Upper lobe of right lung (tissue), 1 donor: ENCODE measurements around the gene MIA2. TPM values are rescaled to one million over a fixed set of nuclear protein-coding genes. Genes with fewer than 3 reads are reported as not detected.
A peak's percentile ranks its signal among the peaks of the same experiment; 100 is the strongest.

Experiments
- ATAC-seq: fragments of 200-7000 bp; cut with Tn5 transposase; one replicate; pipeline ENCODE4 v1.9.1; 2020; ENCODE audit warnings: mild to moderate bottlenecking, moderate library complexity
- DNase-seq: peaks from one replicate; pipeline ENCODE4 v3.0.0-alpha.2; 2020
- H3K27ac ChIP-seq: fragments of 200-600 bp; one replicate; pipeline ENCODE4 v1.8.0; 2022
- H3K27me3 ChIP-seq: fragments of 200-600 bp; one replicate; pipeline ENCODE4 v1.8.0; 2022; ENCODE audit warnings: mild to moderate bottlenecking
- H3K36me3 ChIP-seq: fragments of 200-600 bp; one replicate; pipeline ENCODE4 v1.8.0; 2022
- H3K4me1 ChIP-seq: fragments of 200-600 bp; one replicate; pipeline ENCODE4 v1.8.0; 2022
- H3K4me3 ChIP-seq: fragments of 200-600 bp; one replicate; pipeline ENCODE4 v1.8.0; 2022; ENCODE audit warnings: mild to moderate bottlenecking
- H3K9me3 ChIP-seq: fragments of 200-600 bp; one replicate; pipeline ENCODE4 v1.8.0; 2022
- intact Hi-C: fragments of 100-400 bp; cut with DNase I; formaldehyde crosslinking; loops from one replicate; pipeline ENCODE4 v1.11.0; 2022
- total RNA-seq: library from RNA; stranded (reverse); fragmentation: NEBNext Ultra II Directional; extraction: Animal tissue kit (Norgen Biotek cat#: 25700); gene quantifications from one replicate; pipeline ENCODE4 v1.2.1, GENCODE V29; 2021
- TF ChIP-seq, protein P1 (sequence below): fragments of 200-600 bp; IDR thresholded peaks from one replicate; pipeline ENCODE4 v1.8.0; 2022; ENCODE audit warnings: antibody characterized with exemption
- donor health status: DM: no; HTN: yes; CAD: no; lungs with severe emphysema.

Gene MIA2
- total RNA-seq, 1 donor from 2014 or later: 33.8 TPM

DNA sequence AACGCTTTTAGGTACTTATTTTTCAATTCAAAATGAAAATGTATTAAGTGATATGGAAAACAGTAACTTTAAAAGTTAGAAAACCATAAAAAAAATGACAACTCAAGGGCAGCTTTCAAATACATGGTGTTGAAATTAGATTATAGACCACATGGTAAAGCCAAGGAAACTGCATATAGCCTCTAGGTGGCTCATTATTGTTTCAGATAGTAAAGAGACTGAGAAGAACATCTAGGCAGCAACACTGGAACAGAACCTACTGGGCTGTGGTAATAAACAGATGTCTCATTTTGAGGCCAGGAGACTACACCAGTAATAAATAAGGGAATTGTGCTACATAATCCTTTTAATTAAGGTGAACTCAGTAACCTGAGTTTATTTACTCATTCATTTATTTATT is 185.6 kb downstream of the MIA2 start:
- intact Hi-C loops: no loop called here
- H3K27me3 ChIP-seq: no peaks in the 10 kb centered on the region
- H3K9me3 ChIP-seq: peaks cover 6% of the 10 kb centered on the region
- H3K4me3 ChIP-seq: no peak overlapping the region
- H3K4me1 ChIP-seq: peaks cover 20% of the 10 kb centered on the region
- ATAC-seq: no peak
- TF ChIP-seq, protein P1, sequence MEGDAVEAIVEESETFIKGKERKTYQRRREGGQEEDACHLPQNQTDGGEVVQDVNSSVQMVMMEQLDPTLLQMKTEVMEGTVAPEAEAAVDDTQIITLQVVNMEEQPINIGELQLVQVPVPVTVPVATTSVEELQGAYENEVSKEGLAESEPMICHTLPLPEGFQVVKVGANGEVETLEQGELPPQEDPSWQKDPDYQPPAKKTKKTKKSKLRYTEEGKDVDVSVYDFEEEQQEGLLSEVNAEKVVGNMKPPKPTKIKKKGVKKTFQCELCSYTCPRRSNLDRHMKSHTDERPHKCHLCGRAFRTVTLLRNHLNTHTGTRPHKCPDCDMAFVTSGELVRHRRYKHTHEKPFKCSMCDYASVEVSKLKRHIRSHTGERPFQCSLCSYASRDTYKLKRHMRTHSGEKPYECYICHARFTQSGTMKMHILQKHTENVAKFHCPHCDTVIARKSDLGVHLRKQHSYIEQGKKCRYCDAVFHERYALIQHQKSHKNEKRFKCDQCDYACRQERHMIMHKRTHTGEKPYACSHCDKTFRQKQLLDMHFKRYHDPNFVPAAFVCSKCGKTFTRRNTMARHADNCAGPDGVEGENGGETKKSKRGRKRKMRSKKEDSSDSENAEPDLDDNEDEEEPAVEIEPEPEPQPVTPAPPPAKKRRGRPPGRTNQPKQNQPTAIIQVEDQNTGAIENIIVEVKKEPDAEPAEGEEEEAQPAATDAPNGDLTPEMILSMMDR: no peak
- no peaks in the 10 kb centered on the region for H3K36me3 ChIP-seq
- DNase-seq: no peak
- no peak overlapping the region for H3K27ac ChIP-seq

- Histone ChIP-seq H3K4me1 (peaks cover 38% of the 10 kb centered on the region), H3K36me3 (no peaks in the 10 kb centered on the region), H3K27me3 (no peaks in the 10 kb centered on the region), H3K4me3 (no peak overlapping the region), H3K27ac (no peak overlapping the region), H3K9me3 (no peaks in the 10 kb centered on the region)
- intact Hi-C loops: no loop called here
- ATAC-seq (no peak), DNase-seq (no peak)
- TF ChIP-seq, protein P1: no peak
Observed at GRCh38 chr14:39422243-39422642, 188.5 kb downstream of the MIA2 start.

- intact Hi-C loops: no loop called here
- DNase-seq (no peak), ATAC-seq (peak; percentile 56)
- H3K4me3 ChIP-seq: no peak overlapping the region
- H3K27me3 ChIP-seq: no peaks in the 10 kb centered on the region
- TF ChIP-seq, protein P1: no peak
- H3K36me3 ChIP-seq: no peaks in the 10 kb centered on the region
- peaks cover 44% of the 10 kb centered on the region for H3K4me1 ChIP-seq
- H3K9me3 ChIP-seq: no peaks in the 10 kb centered on the region
- no peak overlapping the region for H3K27ac ChIP-seq
Observed at GRCh38 chr14:39423793-39424192, 190.1 kb downstream of the MIA2 start.

GRCh38 chr14:39425947-39426346 is 192.2 kb downstream of the MIA2 start:
- TF ChIP-seq, protein P1: no peak
- intact Hi-C loops: no loop called here
- peaks cover 62% of the 10 kb centered on the region for H3K4me1 ChIP-seq
- H3K9me3 ChIP-seq: no peaks in the 10 kb centered on the region
- no peak for DNase-seq
- no peak for ATAC-seq
- no peaks in the 10 kb centered on the region for H3K27me3 ChIP-seq
- no peaks in the 10 kb centered on the region for H3K36me3 ChIP-seq
- H3K4me3 ChIP-seq: no peak overlapping the region
- H3K27ac ChIP-seq: no peak overlapping the region

GRCh38 chr14:39426605-39427004 is 192.9 kb downstream of the MIA2 start:
- Histone ChIP-seq H3K27ac (no peak overlapping the region), H3K4me3 (no peak overlapping the region), H3K36me3 (no peaks in the 10 kb centered on the region), H3K27me3 (no peaks in the 10 kb centered on the region), H3K4me1 (peaks cover 62% of the 10 kb centered on the region), H3K9me3 (no peaks in the 10 kb centered on the region)
- intact Hi-C loops: no loop called here
- ATAC-seq: peak; percentile 59
- no peak for DNase-seq
- TF ChIP-seq, protein P1: peak; percentile 27

DNA sequence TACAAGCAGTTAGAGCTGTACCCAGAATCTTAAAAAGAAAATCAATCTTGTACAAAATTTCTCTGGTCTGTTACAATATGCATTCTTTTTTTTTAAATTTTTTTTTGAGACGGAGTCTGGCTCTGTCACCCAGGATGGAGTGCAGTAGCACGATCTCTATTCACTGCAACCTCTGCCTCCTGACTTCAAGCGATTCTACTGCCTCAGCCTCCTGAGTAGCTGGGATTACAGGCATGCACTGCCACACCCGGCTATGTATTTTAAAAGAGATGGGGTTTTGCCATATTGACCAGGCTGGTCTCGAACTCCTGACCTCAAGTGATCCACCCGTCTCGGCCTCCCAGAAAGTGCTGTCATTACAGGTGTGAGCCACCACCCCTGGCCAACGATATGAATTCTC is 194.4 kb downstream of the MIA2 start:
- no peak for DNase-seq
- no peak for ATAC-seq
- Histone ChIP-seq H3K4me1 (peaks cover 54% of the 10 kb centered on the region), H3K4me3 (no peak overlapping the region), H3K36me3 (no peaks in the 10 kb centered on the region), H3K27ac (no peak overlapping the region), H3K27me3 (no peaks in the 10 kb centered on the region), H3K9me3 (no peaks in the 10 kb centered on the region)
- intact Hi-C loops: no loop called here
- TF ChIP-seq, protein P1: no peak
